HUES48 (cell line): ENCODE measurements around the gene PRKAR1A.

Experiments
- H3K27ac ChIP-seq: one replicate; pipeline ENCODE4 v1.7.0; 2013; ENCODE audit warnings: low read depth, low read length, inconsistent platforms
- H3K27me3 ChIP-seq: 2 replicates; pipeline ENCODE4 v1.6.1; 2013; ENCODE audit warnings: mild to moderate bottlenecking, low read length; ENCODE audit not compliant: control insufficient read depth, insufficient read depth
- H3K36me3 ChIP-seq: 2 replicates; pipeline ENCODE4 v1.6.1; 2013; ENCODE audit warnings: low read length; ENCODE audit not compliant: control insufficient read depth, insufficient read depth
- H3K4me1 ChIP-seq: 2 replicates; pipeline ENCODE4 v1.6.1; 2013; ENCODE audit warnings: mild to moderate bottlenecking, low read length; ENCODE audit not compliant: control insufficient read depth, insufficient read depth
- H3K4me3 ChIP-seq: 2 replicates; pipeline ENCODE4 v1.5.1; 2013; ENCODE audit warnings: mild to moderate bottlenecking, low read depth, low read length
- H3K9ac ChIP-seq: 2 replicates; pipeline ENCODE4 v1.6.1; 2013; ENCODE audit warnings: mild to moderate bottlenecking, low read depth, low read length, moderate library complexity
- H3K9me3 ChIP-seq: 2 replicates; pipeline ENCODE4 v1.6.1; 2013; ENCODE audit warnings: low read length; ENCODE audit not compliant: control insufficient read depth, insufficient read depth

PRKAR1A gene

DNA sequence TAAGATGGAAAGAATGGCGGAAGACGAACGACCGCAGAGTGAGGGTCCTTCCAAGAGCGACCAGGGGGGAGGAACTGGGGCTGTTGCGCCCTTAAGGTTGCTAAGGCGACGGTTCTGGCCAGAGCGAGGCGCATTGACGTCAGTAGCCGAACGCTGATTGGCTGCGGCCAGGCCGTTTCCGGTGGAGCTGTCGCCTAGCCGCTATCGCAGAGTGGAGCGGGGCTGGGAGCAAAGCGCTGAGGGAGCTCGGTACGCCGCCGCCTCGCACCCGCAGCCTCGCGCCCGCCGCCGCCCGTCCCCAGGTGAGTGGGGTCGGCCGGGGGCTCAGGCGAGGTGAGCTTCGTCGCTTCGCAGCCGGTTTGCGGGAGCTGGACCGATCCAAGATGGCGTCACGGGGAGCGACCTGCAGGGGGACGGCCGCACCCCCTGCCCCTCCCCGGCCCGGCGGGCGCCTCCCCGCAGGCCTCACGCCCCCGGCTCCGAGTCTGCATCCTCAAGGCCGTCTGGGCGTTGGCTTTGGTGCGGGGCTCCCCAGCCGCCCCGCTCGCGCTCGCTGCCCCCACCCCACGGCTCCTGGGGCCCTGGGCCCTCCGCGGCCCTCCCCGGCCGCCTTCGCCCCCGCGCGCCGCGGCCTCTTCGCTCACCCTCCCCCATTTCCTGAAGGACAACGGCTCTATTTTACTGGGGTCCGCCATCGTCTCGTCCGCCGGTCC lies at the start of gene PRKAR1A:
Gene PRKAR1A, plus strand, starts transcription at position 184 of the 713 bp plus-strand sequence. CDS start 2,970 bp downstream, outside the sequence.
- peaks cover 9% of the 10 kb centered on the region for H3K9me3 ChIP-seq
- peak within 1 kb of the TSS; percentile 81 for H3K9ac ChIP-seq
- peaks cover 26% of the 10 kb centered on the region for H3K36me3 ChIP-seq
- no peaks in the 10 kb centered on the region for H3K27me3 ChIP-seq
- H3K27ac ChIP-seq, result peak within 1 kb of the TSS; percentile 98
- peak within 1 kb of the TSS; percentile 87 for H3K4me3 ChIP-seq
- peaks cover 20% of the 10 kb centered on the region for H3K4me1 ChIP-seq

- Histone ChIP-seq H3K4me3 (no peak overlapping the region), H3K27me3 (peaks cover 3% of the 10 kb centered on the region; the same call in 1 of the 2 replicates), H3K36me3 (no peaks in the 10 kb centered on the region), H3K4me1 (peaks cover 14% of the 10 kb centered on the region), H3K9ac (no peak overlapping the region), H3K9me3 (no peaks in the 10 kb centered on the region), H3K27ac (no peak overlapping the region)
These were observed 48.8 kb upstream of the PRKAR1A start for GRCh38 chr17:68463211-68464019.

DNA sequence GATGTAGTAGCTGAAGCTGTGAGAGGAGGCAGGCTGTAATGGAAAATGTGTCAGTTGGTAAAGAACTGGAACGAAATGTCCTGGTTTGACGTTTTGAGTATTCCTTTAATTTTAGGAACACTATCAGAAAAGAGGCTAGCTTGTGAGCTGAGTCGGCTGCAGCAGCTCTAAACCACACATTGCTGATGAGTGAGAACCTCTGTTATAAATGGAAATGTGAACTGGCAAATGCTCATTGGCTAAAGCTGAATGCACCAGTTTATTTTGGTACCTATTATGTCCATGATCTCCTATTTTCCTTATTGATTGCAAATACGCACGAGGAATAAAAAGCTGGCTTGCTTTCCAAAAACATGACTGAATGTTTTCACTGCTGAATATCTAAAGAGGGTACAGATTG lies 43.9 kb upstream of the PRKAR1A start:
- no peak overlapping the region for H3K27ac ChIP-seq
- H3K4me1 ChIP-seq, result no peaks in the 10 kb centered on the region; the same call in 1 of the 2 replicates
- H3K36me3 ChIP-seq, result no peaks in the 10 kb centered on the region
- H3K27me3 ChIP-seq, result no peaks in the 10 kb centered on the region
- no peak overlapping the region for H3K9ac ChIP-seq
- H3K9me3 ChIP-seq, result no peaks in the 10 kb centered on the region
- H3K4me3 ChIP-seq, result no peak overlapping the region

DNA sequence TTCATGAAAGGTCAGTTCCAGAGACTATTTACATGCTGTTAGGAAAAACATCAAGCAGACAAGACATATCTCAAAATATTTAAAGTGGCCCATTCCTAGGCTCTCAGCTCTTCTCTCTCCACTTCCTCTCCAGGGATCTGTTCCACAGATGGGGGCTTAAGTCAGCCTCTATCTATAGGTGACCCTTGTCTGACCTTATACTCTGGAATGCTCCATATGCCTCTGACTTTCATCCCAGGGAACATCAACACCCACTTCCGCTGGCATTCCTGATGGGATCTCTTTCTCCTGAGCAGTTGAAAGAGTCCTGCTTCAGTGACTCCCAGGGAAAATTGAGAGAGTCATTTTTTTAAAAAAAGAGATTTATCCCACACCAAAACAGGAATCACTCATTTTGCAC lies 43.4 kb upstream of the PRKAR1A start:
- no peaks in the 10 kb centered on the region for H3K9me3 ChIP-seq
- H3K36me3 ChIP-seq, result no peaks in the 10 kb centered on the region
- no peaks in the 10 kb centered on the region; the same call in 1 of the 2 replicates for H3K4me1 ChIP-seq
- H3K9ac ChIP-seq, result no peak overlapping the region
- H3K27me3 ChIP-seq, result no peaks in the 10 kb centered on the region
- H3K4me3 ChIP-seq, result no peak overlapping the region
- no peak overlapping the region for H3K27ac ChIP-seq

- no peaks in the 10 kb centered on the region for H3K9me3 ChIP-seq
- H3K4me1 ChIP-seq, result no peaks in the 10 kb centered on the region; the same call in 1 of the 2 replicates
- H3K27me3 ChIP-seq, result no peaks in the 10 kb centered on the region
- H3K4me3 ChIP-seq, result no peak overlapping the region
- no peak overlapping the region for H3K9ac ChIP-seq
- no peak overlapping the region for H3K27ac ChIP-seq
- no peaks in the 10 kb centered on the region for H3K36me3 ChIP-seq
These were observed 41.3 kb upstream of the PRKAR1A start for GRCh38 chr17:68470961-68471360.

GRCh38 chr17:68480885-68481284 lies 31.3 kb upstream of the PRKAR1A start:
- Histone ChIP-seq H3K4me1 (no peaks in the 10 kb centered on the region), H3K27ac (no peak overlapping the region)

GRCh38 chr17:68482576-68483041 lies 29.6 kb upstream of the PRKAR1A start:
- Histone ChIP-seq H3K9me3 (no peaks in the 10 kb centered on the region), H3K27ac (no peak overlapping the region), H3K27me3 (no peaks in the 10 kb centered on the region), H3K4me3 (no peak overlapping the region), H3K36me3 (no peaks in the 10 kb centered on the region), H3K9ac (no peak overlapping the region), H3K4me1 (no peaks in the 10 kb centered on the region)

More at GRCh38 chr17:68480885-68481284, 31.3 kb upstream of the PRKAR1A start:
- Histone ChIP-seq H3K36me3 (no peaks in the 10 kb centered on the region), H3K27me3 (no peaks in the 10 kb centered on the region), H3K4me3 (no peak overlapping the region), H3K9ac (no peak overlapping the region), H3K9me3 (no peaks in the 10 kb centered on the region)

GRCh38 chr17:68484458-68484857 lies 27.8 kb upstream of the PRKAR1A start:
- Histone ChIP-seq H3K4me1 (no peaks in the 10 kb centered on the region), H3K4me3 (no peak overlapping the region), H3K27me3 (no peaks in the 10 kb centered on the region)

DNA sequence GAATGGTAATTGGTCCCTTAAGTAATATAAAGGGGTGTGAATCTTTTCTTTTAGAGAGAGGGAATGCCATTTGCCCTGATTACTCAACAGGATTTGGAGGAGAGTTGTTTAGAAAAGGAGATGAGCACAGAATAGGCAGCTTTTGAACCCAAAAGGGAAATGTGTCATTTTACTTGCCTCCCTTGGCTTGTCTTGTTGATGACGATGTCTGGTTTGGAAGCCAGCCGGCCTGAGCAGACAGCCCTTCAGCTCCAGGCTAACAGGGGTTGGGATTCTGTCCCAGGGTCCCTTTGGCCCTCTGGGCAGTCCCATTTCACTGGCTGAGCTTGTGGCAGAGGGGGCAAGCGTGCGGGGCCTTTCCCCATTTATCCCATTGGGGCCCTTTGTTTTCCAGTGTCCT lies 22.3 kb upstream of the PRKAR1A start:
- H3K27me3 ChIP-seq, result no peaks in the 10 kb centered on the region
- H3K4me3 ChIP-seq, result no peak overlapping the region
- no peaks in the 10 kb centered on the region for H3K9me3 ChIP-seq
- H3K4me1 ChIP-seq, result no peaks in the 10 kb centered on the region
- H3K27ac ChIP-seq, result no peak overlapping the region
- no peak overlapping the region for H3K9ac ChIP-seq
- no peaks in the 10 kb centered on the region for H3K36me3 ChIP-seq

More at GRCh38 chr17:68484458-68484857, 27.8 kb upstream of the PRKAR1A start:
- Histone ChIP-seq H3K9ac (no peak overlapping the region), H3K9me3 (no peaks in the 10 kb centered on the region), H3K27ac (no peak overlapping the region), H3K36me3 (no peaks in the 10 kb centered on the region)

DNA sequence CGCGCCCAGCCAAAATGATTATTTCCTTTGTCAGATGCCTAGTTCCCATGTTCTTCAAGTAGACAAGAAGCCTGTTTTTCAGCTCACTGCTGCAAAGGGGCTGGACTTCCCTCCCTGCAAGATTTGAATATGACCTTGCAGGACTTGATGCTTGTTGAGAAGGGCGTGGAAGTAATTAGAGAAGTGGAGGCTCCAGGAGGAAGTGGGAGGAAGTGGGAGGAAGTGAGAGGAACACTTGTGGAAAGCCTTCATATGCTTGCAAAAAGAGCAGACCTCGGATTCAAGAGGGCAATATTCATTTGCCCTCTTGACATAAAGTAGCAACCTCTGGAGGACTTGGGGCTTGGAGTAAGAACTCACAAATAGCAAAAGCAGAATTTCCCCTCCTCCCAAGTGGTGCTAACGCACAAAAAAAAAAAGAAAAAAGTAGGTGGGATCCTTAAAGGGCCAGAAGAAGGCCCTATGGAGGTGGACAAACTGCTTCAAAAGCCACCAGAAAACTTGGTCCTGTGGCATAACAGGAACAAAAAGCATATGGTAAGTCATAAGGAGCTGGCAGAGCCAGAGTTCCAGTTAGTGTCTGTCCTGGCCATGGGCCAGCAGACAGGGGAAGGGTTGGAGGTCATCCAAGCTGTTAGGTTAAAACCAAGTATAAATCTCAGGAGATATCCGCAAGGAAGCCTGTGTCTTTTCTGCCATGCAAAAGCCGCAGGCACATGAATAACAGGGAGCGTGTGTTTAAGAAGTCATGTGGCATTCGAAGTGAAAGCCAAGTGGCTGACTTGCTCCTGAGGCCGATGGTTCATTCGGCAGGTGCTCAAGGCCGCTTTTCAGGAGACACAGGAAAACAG lies 20.6 kb upstream of the PRKAR1A start:
- H3K27me3 ChIP-seq, result no peaks in the 10 kb centered on the region
- no peaks in the 10 kb centered on the region for H3K4me1 ChIP-seq
- H3K36me3 ChIP-seq, result no peaks in the 10 kb centered on the region
- no peak overlapping the region for H3K27ac ChIP-seq
- H3K4me3 ChIP-seq, result no peak overlapping the region
- no peaks in the 10 kb centered on the region; the same call in 1 of the 2 replicates for H3K9me3 ChIP-seq
- H3K9ac ChIP-seq, result no peak overlapping the region
